IPS-NIHi7 (cell line): ENCODE results near the gene DUOXA1.

Experiments
- DNase-seq: peaks from one replicate; pipeline ENCODE4 v3.0.0; 2012; ENCODE audit warnings: mixed read lengths; ENCODE audit errors: extremely low spot score

Gene DUOXA1

GRCh38 chr15:45129651-45130129, at the start of gene DUOXA1, which contains the start of gene DUOX1:
Gene DUOXA1, minus strand, starts transcription at chr15:45129879. Its CDS starts 6,865 bp downstream, at chr15:45123014.
Gene DUOX1, plus strand, starts transcription at chr15:45129994. Its CDS starts 1,973 bp downstream, at chr15:45131967.
- DNase-seq = peak; percentile 73

- no peak for DNase-seq
Observed at GRCh38 chr15:45177285-45177684, 47.6 kb upstream of the DUOXA1 start.

GRCh38 chr15:45174577-45174976, 44.9 kb upstream of the DUOXA1 start:
- no peak for DNase-seq

- no peak for DNase-seq
Observed at GRCh38 chr15:45174069-45174468, 44.4 kb upstream of the DUOXA1 start.

- no peak for DNase-seq
Observed at GRCh38 chr15:45171912-45172311, 42.2 kb upstream of the DUOXA1 start.

- no peak for DNase-seq
Observed at GRCh38 chr15:45169608-45170480, 40.2 kb upstream of the DUOXA1 start.

- no peak for DNase-seq
Observed at GRCh38 chr15:45168751-45169551, 39.3 kb upstream of the DUOXA1 start.

- no peak for DNase-seq
Observed at GRCh38 chr15:45168286-45168685, 38.6 kb upstream of the DUOXA1 start.

GRCh38 chr15:45167631-45168205, 38.0 kb upstream of the DUOXA1 start:
- no peak for DNase-seq

- DNase-seq = peak; percentile 84
Observed at GRCh38 chr15:45166834-45167630, 37.4 kb upstream of the DUOXA1 start.

- no peak for DNase-seq
Observed at GRCh38 chr15:45165536-45165935, 35.9 kb upstream of the DUOXA1 start.

- no peak for DNase-seq
Observed at GRCh38 chr15:45164914-45165313, 35.2 kb upstream of the DUOXA1 start.

- DNase-seq = no peak
Observed at GRCh38 chr15:45163508-45163856, 33.8 kb upstream of the DUOXA1 start.

- peak; percentile 95 for DNase-seq
Observed at GRCh38 chr15:45162771-45163507, 33.3 kb upstream of the DUOXA1 start.

- no peak for DNase-seq
Observed at GRCh38 chr15:45161666-45162065, 32.0 kb upstream of the DUOXA1 start.

- peak; percentile 31 for DNase-seq
Observed at GRCh38 chr15:45157974-45158373, 28.3 kb upstream of the DUOXA1 start.

GRCh38 chr15:45156744-45157455, 27.2 kb upstream of the DUOXA1 start:
- no peak for DNase-seq

GRCh38 chr15:45155739-45156138, 26.1 kb upstream of the DUOXA1 start:
- no peak for DNase-seq

GRCh38 chr15:45151998-45152828, 22.5 kb upstream of the DUOXA1 start:
- no peak for DNase-seq
